ENCODE measurements around the gene ZNF106.

Gene ZNF106

DNA sequence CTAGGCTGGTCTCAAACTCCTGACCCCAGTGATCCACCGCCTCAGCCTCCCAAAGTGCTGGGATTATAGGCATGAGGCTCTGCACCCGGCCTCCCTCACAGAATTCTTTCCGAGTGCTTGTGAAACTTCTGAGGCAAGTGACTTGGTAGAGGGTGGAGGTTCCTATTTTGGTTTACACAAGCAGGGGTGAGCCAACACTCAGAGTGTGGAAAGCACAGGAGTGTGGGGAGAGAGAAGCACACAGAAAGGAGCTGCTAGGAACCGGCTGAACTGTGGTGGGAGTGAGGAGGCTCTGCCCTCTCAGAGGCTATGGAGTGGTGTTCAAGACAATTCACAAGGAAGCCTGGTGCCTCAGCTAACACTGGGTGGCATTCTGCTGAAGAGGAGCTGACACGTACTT lies 123.9 kb downstream of the ZNF106 start:
- DNase-seq (ENCODE audit: low spot score) = no peak

DNA sequence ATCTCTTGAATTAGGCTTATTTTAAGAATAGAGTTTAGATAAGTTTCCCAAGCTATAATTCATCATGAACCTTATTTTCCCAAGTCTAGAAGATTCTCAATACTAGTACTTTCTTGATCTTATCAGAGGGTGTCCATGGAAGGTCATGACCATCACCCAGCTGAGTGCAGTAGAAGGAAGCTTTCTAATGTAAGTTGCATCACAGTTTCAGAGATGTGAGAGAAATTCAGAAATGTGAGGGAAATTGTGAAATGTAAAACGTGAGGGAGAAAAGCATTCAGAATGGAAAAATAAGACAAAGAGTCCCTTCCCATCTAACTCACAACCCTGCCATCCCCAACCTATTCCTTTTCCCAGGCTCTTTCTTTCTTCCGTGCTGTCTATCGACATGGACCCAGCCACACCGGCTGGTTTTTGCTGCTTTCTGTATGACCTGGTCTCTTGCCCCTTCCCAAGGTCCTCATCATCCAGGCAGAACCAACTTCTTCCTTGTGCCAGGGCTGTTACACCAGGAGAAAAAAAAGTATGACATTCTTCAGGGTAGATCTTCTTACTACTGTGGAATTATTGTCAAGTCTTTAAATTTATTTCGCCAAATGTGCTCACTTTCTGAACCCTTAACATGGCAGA lies 124.9 kb downstream of the ZNF106 start:
- no peak for DNase-seq (ENCODE audit: low spot score)

- no peak for DNase-seq (ENCODE audit: low spot score)
Observed at GRCh38 chr15:42364529-42364928, 126.4 kb downstream of the ZNF106 start.

GRCh38 chr15:42363942-42364341 lies 127.0 kb downstream of the ZNF106 start:
- DNase-seq (ENCODE audit: low spot score) = no peak

DNA sequence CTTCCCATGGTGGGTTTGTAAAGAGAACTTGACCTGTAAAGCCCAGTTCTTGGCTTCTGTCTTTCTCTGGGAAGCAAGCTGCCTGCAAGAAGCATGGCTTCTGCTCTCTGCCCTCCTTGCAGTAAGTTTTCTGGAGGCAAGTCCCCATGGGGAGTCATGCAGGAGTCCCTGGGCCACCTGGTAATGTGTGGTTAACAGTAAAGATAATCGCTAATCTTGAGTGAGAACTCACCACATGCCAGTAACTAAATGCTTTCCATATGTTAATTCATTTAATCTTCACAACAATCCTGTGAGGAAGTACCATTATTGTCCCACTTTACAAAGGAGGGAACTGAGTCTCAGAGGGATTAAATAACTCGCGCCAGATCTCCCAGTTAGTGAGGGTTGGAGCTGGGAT lies 127.5 kb downstream of the ZNF106 start:
- DNase-seq (ENCODE audit: low spot score) = no peak
